ENCODE measurements around the gene GSTK1. TPM values are rescaled to one million over a fixed set of nuclear protein-coding genes. Genes with fewer than 3 reads are reported as not detected.

Gene GSTK1
- total RNA-seq, 1 experiment from 2014 or later = 79.9 TPM

GRCh38 chr7:143304938-143305337 is 41.7 kb downstream of the GSTK1 start:
- POLR2A ChIA-PET = interaction anchor here (0.6 to 2.5 kb wide), 4 partner anchors 9 to 68 kb away, joined by 3 to 5 read pairs (median 4); partner anchors contain the start of gene GSTK1
- CTCF ChIA-PET = interaction anchor here (0.6 to 3.7 kb wide), 13 partner anchors 9 to 701 kb away, joined by 3 to 30 read pairs (median 5); partner anchors contain the start of gene CLCN1
- TF ChIP-seq, protein P1, sequence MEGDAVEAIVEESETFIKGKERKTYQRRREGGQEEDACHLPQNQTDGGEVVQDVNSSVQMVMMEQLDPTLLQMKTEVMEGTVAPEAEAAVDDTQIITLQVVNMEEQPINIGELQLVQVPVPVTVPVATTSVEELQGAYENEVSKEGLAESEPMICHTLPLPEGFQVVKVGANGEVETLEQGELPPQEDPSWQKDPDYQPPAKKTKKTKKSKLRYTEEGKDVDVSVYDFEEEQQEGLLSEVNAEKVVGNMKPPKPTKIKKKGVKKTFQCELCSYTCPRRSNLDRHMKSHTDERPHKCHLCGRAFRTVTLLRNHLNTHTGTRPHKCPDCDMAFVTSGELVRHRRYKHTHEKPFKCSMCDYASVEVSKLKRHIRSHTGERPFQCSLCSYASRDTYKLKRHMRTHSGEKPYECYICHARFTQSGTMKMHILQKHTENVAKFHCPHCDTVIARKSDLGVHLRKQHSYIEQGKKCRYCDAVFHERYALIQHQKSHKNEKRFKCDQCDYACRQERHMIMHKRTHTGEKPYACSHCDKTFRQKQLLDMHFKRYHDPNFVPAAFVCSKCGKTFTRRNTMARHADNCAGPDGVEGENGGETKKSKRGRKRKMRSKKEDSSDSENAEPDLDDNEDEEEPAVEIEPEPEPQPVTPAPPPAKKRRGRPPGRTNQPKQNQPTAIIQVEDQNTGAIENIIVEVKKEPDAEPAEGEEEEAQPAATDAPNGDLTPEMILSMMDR (IDR thresholded peaks at IDR 0.05; ENCODE audit: unreplicated experiment) = no peak
- H3K4me3 Mint-ChIP-seq (ENCODE audit: unreplicated experiment) = no peak overlapping the region
- H3K27me3 Mint-ChIP-seq (ENCODE audit: insufficient read depth, unreplicated experiment) = no peaks in the 10 kb centered on the region
- no peaks in the 10 kb centered on the region for H3K4me1 Mint-ChIP-seq (ENCODE audit: insufficient read depth, unreplicated experiment)
- peaks cover 72% of the 10 kb centered on the region for H3K36me3 Mint-ChIP-seq (ENCODE audit: insufficient read depth, unreplicated experiment)
- no peaks in the 10 kb centered on the region for H3K9me3 Mint-ChIP-seq (ENCODE audit: unreplicated experiment)
- no TSS peak for BruUV-seq (replicated peaks)
- no peak for DNase-seq (ENCODE audit: unreplicated experiment)
- intact Hi-C loops (cut with micrococcal nuclease) = loop anchor here (1.0 kb wide), 1 partner anchor 65 kb away; no protein-coding TSS in a partner anchor
- H3K27ac Mint-ChIP-seq (ENCODE audit: low read depth, unreplicated experiment) = no peak overlapping the region

DNA sequence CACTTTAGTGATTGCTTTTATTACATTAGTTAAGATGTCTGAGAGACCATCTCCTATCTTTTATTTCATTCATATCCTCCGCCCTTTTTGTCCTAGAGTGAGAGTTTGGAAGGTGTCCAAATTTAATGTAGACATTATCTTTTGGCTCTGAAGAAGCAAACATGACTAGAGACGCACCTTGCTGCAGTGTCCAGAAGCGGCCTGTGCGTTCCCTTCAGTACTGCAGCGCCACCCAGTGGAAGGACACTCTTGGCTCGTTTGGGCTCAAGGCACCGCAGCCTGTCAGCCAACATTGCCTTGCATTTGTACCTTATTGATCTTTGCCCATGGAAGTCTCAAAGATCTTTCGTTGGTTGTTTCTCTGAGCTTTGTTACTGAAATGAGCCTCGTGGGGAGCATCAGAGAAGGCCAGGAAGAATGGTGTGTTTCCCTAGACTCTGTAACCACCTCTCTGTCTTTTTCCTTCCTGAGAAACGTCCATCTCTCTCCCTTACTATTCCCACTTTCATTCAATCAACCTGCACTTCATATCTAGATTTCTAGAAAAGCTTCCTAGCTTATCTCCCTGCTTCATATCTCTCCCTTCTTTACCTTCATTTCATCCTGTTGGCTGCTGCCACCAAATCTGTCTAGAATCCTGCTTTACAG is 42.3 kb downstream of the GSTK1 start:
- no TSS peak for BruUV-seq (replicated peaks)
- H3K36me3 Mint-ChIP-seq (ENCODE audit: insufficient read depth, unreplicated experiment) = peaks cover 73% of the 10 kb centered on the region

DNA sequence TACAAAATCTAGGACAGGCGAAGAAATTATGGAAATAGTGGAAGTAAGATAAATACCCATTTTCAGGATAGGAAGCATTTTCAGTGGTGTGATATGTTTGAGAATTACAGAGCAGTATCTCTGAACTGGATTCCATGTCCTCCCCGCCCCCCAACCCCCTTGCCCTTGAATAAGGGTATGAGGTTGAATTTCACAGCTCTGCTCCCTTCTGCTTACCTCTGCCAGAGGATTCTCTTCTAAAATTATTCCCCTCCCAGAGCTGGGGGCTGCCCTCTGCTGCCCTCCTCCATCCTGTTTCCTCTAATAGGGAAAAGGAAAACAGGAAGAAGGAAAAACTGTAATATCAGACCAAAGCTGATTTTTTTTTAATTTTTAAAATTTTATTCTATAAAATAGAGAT is 45.4 kb downstream of the GSTK1 start:
- H3K27me3 Mint-ChIP-seq (ENCODE audit: insufficient read depth, unreplicated experiment) = no peaks in the 10 kb centered on the region
- no peaks in the 10 kb centered on the region for H3K9me3 Mint-ChIP-seq (ENCODE audit: unreplicated experiment)
- BruUV-seq (replicated peaks) = no TSS peak
- TF ChIP-seq, protein P1 (IDR thresholded peaks at IDR 0.05; ENCODE audit: unreplicated experiment) = no peak
- H3K36me3 Mint-ChIP-seq (ENCODE audit: insufficient read depth, unreplicated experiment) = peaks cover 53% of the 10 kb centered on the region
- CTCF ChIA-PET = interaction anchor here (0.6 to 2.4 kb wide), 8 partner anchors 9 to 109 kb away, joined by 3 to 25 read pairs (median 4); partner anchors contain the start of gene EPHA1
- POLR2A ChIA-PET = interaction anchor here (0.7 to 0.9 kb wide), 2 partner anchors 66 to 178 kb away, joined by 3 to 4 read pairs; no protein-coding TSS in a partner anchor
- DNase-seq (ENCODE audit: unreplicated experiment) = no peak
- H3K4me3 Mint-ChIP-seq (ENCODE audit: unreplicated experiment) = no peak overlapping the region
- no peaks in the 10 kb centered on the region for H3K4me1 Mint-ChIP-seq (ENCODE audit: insufficient read depth, unreplicated experiment)
- intact Hi-C loops (cut with micrococcal nuclease) = no loop called here
- H3K27ac Mint-ChIP-seq (ENCODE audit: low read depth, unreplicated experiment) = peak overlapping the region; percentile 13

More for the DNA sequence above, 42.3 kb downstream of the GSTK1 start:
- no peak overlapping the region for H3K27ac Mint-ChIP-seq (ENCODE audit: low read depth, unreplicated experiment)
- H3K9me3 Mint-ChIP-seq (ENCODE audit: unreplicated experiment) = no peaks in the 10 kb centered on the region
- no peaks in the 10 kb centered on the region for H3K4me1 Mint-ChIP-seq (ENCODE audit: insufficient read depth, unreplicated experiment)
- DNase-seq (ENCODE audit: unreplicated experiment) = peak; percentile 70
- ChIA-PET POLR2A (interaction anchor here (0.8 to 2.5 kb wide), 3 partner anchors 10 to 65 kb away, joined by 3 to 5 read pairs (median 4); partner anchors contain the start of gene GSTK1), CTCF (interaction anchor here (0.6 to 3.7 kb wide), 22 partner anchors 9 to 701 kb away, joined by 3 to 30 read pairs (median 4); partner anchors contain the start of genes CASP2 and CLCN1)
- TF ChIP-seq, protein P1 (IDR thresholded peaks at IDR 0.05; ENCODE audit: unreplicated experiment) = peak; percentile 50
- no peak overlapping the region for H3K4me3 Mint-ChIP-seq (ENCODE audit: unreplicated experiment)
- H3K27me3 Mint-ChIP-seq (ENCODE audit: insufficient read depth, unreplicated experiment) = no peaks in the 10 kb centered on the region
- intact Hi-C loops (cut with micrococcal nuclease) = loop anchor here (1.0 kb wide), 1 partner anchor 65 kb away; no protein-coding TSS in a partner anchor

DNA sequence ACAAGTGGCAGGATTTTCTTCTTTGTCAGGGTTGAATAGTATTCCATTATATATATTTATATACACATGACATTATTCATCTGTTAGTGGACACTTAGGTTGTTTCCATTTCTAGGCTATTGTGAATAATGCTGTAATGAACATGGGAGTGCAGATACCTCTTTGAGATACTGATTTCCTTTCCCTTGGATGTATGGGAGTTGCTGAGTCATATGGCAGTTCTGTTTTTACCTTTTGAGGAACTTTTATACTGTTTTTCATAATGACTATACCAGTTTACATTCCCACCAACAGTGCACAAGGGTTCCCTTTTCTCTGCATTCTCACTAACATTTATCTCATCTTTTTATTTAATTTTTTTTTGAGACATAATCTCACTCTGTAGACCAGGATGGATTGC is 50.9 kb downstream of the GSTK1 start:
- no TSS peak for BruUV-seq (replicated peaks)
- POLR2A ChIA-PET = no interaction called here
- peaks cover 6% of the 10 kb centered on the region for H3K36me3 Mint-ChIP-seq (ENCODE audit: insufficient read depth, unreplicated experiment)
- no peak overlapping the region for H3K27ac Mint-ChIP-seq (ENCODE audit: low read depth, unreplicated experiment)
- H3K27me3 Mint-ChIP-seq (ENCODE audit: insufficient read depth, unreplicated experiment) = no peaks in the 10 kb centered on the region
- no peaks in the 10 kb centered on the region for H3K9me3 Mint-ChIP-seq (ENCODE audit: unreplicated experiment)
- CTCF ChIA-PET = no interaction called here
- peaks cover 8% of the 10 kb centered on the region for H3K4me1 Mint-ChIP-seq (ENCODE audit: insufficient read depth, unreplicated experiment)
- H3K4me3 Mint-ChIP-seq (ENCODE audit: unreplicated experiment) = no peak overlapping the region
- DNase-seq (ENCODE audit: unreplicated experiment) = no peak
- TF ChIP-seq, protein P1 (IDR thresholded peaks at IDR 0.05; ENCODE audit: unreplicated experiment) = no peak
- intact Hi-C loops (cut with micrococcal nuclease) = no loop called here

Data from MCF 10A (cell line).